ENCODE data around the gene RNF223. TPM values are rescaled to one million over a fixed set of nuclear protein-coding genes. Genes with fewer than 3 reads are reported as not detected.
"Not testable (repeated sequence)": the region's sequence is repeated elsewhere in the genome, so short reads cannot be mapped to it uniquely, and the experiment has no call there.

The RNF223 gene
- total RNA-seq, 1 donor from 2014 or later = not detected

DNA sequence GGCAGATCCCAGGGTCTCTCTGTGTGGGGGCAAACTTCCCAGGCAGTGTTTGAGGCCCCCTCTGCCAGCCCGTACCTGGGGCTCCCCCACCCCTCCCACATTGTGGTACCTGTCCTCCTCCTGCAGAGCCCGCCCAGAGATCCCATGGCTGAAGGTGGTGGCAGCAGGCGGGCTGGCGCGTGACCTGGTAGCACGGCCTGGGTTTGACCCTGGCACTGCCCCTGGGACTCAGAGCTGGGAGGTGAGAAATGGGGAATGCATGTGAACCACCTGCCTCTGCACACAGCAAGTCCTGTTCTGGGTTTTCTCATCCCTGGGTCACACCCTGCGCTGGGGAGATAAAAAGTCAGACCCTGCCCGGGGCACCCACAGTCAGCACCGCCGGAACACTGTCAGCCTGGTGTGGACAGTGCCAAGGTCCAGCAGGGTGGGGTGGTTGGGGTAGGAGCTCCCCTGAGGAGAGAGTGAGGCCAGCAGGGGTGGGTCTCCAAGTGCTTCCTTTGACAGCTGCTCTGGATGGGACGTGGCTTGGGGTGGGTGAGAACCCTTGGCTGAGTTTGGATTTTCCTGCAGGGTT, 42.4 kb downstream of the RNF223 start:
- intact Hi-C loops (cut with DNase I) = no loop called here
- TF ChIP-seq CTCF (IDR thresholded peaks at IDR 0.05) = no peak

DNA sequence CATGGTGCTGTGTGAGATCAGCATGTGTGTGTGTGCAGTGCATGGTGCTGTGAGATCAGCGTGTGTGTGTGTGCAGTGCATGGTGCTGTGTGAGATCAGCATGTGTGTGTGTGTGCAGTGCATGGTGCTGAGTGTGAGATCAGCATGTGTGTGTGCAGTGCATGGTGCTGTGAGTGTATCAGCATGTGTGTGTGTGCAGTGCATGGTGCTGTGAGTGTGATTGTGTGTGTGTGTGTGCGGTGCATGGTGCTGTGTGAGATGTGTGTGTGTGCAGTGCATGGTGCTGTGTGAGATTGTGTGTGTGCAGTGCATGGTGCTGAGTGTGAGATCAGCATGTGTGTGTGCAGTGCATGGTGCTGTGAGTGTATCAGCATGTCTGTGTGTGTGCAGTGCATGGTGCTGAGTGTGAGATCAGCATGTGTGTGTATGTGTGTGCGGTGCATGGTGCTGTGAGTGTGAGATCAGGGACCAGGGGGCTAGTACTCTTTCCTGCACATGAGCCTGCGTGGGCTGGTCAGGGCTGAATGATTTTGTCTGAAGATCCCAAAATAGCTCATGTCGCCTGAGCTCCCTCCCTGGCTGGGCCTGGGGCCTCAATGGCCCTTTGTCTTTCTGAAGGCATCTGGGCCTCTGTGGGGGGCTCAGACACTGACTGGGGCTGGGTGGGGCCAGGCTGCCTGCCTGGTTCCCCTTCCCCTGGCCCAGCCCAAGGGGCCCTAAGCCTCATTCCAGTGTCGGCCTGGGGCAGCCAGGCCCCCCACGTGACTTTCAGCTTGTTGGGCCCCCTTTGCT, 43.0 kb downstream of the RNF223 start:
- intact Hi-C loops (cut with DNase I); H3K27me3 ChIP-seq; DNase-seq (ENCODE audit: low spot score in 2 of 2); H3K36me3 ChIP-seq; H3K27ac ChIP-seq; H3K4me3 ChIP-seq; H3K9me3 ChIP-seq: not testable (repeated sequence)
- peaks cover 12 to 15% of the 10 kb centered on the region in 2 donors for H3K4me1 ChIP-seq

More for the DNA sequence above, 42.4 kb downstream of the RNF223 start:
- H3K36me3 ChIP-seq = no peaks in the 10 kb centered on the region
- H3K4me3 ChIP-seq = no peak overlapping the region
- H3K27me3 ChIP-seq = peaks cover 4% of the 10 kb centered on the region
- H3K4me1 ChIP-seq = peaks cover 12 to 15% of the 10 kb centered on the region in 2 donors
- DNase-seq (ENCODE audit: low spot score in 2 of 2) = no peak
- H3K27ac ChIP-seq = no peak overlapping the region
- H3K9me3 ChIP-seq = no peaks in the 10 kb centered on the region

GRCh38 chr1:1027791-1028190, 46.3 kb downstream of the RNF223 start:
- H3K36me3 ChIP-seq = no peaks in the 10 kb centered on the region
- H3K27me3 ChIP-seq = no peaks in the 10 kb centered on the region
- intact Hi-C loops (cut with DNase I) = no loop called here
- H3K4me3 ChIP-seq = no peak overlapping the region
- DNase-seq (ENCODE audit: low spot score in 2 of 2) = no peak
- TF ChIP-seq CTCF (IDR thresholded peaks at IDR 0.05) = no peak
- peaks cover under 1 to 3% of the 10 kb centered on the region in 2 donors for H3K4me1 ChIP-seq
- no peaks in the 10 kb centered on the region for H3K9me3 ChIP-seq
- H3K27ac ChIP-seq = no peak overlapping the region

GRCh38 chr1:1026599-1027413, 47.3 kb downstream of the RNF223 start:
- Histone ChIP-seq H3K27ac (no peak overlapping the region), H3K27me3 (no peaks in the 10 kb centered on the region), H3K4me3 (no peak overlapping the region), H3K9me3 (no peaks in the 10 kb centered on the region), H3K4me1 (no peaks in the 10 kb centered on the region), H3K36me3 (no peaks in the 10 kb centered on the region)
- DNase-seq (ENCODE audit: low spot score in 2 of 2) = no peak
- no peak for TF ChIP-seq CTCF (IDR thresholded peaks at IDR 0.05)
- intact Hi-C loops (cut with DNase I) = no loop called here

DNA sequence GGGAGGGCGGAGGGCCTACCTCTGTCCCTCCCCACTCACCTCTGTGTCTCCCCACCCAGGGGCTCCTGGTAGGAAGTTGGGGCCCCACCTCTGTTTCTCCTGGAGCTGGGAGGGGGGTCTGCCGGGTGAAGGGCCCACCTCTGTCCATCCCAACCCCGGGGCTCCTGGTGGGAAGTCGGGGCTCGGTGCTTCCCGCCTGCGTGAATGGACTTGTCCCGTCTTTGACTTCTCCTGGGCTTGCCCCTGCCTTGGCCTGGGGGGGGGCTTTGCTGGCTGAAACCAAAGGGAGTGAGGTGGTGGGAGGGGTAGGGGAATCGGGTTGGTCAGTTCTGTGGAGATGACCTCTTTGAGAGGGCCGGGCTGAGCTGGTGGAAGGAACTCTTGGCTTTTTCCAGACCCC, 48.4 kb downstream of the RNF223 start:
- Histone ChIP-seq H3K4me3 (no peak overlapping the region), H3K36me3 (no peaks in the 10 kb centered on the region), H3K27me3 (no peaks in the 10 kb centered on the region), H3K27ac (no peak overlapping the region), H3K4me1 (peaks cover 3 to 5% of the 10 kb centered on the region in 2 donors), H3K9me3 (no peaks in the 10 kb centered on the region)
- no peak for DNase-seq (ENCODE audit: low spot score in 2 of 2)
- no peak for TF ChIP-seq CTCF (IDR thresholded peaks at IDR 0.05)
- intact Hi-C loops (cut with DNase I) = no loop called here
